NCI-H1092 treated with DMSO at 0.1 percent for 48 hours (cell line): Measurements from ENCODE around the gene ZMYND12.

ENCODE experiments used
- DNase-seq: peaks from one replicate; lab custom pipeline; 2025; lab: John Stamatoyannopoulos, UW

Gene ZMYND12

DNA sequence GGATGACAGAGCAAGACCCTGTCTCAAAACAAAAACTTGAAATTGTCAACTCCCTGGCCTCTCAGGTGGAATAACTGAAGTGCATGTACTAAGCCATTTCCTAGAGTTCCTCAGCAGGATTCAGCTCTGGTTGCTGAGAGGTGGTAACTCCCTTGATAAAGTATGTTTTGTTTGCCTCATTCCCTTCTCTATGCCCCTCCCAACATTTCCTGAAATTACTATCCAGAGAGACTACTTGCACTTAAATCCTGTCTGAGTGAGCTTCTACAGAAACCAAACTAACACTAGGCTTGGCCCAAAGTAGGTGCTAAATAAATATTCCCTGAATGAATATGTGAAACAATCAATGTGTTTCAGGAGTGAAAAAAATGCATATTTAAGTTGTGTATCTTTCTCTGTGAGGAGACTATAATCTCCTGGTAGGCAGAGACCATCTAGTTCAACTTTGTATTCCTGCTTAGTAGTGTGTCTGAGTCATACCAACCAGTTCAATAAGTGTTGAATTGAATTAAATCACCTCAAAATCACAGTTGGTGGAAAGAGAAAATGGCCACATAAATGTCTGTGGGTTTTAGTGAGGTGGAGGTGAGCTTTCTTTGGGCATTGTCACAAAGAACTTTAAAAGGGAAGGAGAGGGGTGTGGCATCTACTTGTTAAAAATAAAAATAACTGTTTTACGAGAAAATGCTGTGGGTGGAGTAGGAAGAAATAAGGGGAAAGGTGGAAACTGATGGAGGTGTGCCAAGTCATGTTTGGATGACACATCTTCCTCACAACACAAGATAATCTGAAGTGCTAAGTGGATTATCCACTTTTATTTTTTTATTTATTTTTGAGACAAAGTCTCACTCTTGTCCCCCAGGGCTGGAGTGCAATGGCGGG, 62.6 kb downstream of the ZMYND12 start:
- no peak for DNase-seq

DNA sequence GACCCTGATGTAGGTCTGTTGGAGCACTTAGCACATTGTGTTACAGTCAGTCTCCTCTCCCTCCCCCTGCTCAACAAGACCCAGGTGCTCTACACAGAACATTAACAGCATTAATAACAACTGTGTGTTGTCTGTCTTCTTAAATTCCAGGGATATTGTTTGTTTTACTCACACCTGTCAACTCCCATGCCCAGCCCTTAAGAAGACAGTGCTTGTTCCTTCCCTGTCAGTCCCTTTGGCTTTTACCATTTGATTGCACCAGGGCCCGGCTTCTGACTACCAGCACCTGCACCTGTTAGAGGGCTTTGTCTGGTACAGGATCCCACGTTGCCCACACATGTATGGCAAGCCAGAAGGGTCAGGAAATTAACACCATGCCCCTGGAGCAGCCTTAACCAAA, 63.6 kb downstream of the ZMYND12 start:
- no peak for DNase-seq

DNA sequence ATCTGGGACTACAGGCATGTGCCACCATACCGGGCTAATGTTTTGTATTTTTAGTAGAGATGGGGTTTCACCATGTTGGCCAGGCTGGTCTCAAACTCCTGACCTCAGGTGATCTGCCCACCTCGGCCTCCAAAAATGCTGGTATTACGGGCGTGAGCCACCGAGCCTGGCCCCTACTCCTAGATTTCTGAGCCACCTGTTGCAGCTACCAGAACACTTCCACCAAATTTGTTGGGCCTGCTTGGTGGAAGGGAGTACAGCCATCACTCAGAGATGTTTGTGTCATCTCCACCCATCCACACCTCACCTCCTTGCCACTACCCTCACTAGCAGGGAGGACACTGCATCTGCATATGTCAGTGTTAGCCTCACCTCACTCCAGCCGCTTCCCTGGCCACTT, 69.8 kb downstream of the ZMYND12 start:
- DNase-seq, result no peak

GRCh38 chr1:42385283-42385682, 70.5 kb downstream of the ZMYND12 start:
- no peak for DNase-seq

DNA sequence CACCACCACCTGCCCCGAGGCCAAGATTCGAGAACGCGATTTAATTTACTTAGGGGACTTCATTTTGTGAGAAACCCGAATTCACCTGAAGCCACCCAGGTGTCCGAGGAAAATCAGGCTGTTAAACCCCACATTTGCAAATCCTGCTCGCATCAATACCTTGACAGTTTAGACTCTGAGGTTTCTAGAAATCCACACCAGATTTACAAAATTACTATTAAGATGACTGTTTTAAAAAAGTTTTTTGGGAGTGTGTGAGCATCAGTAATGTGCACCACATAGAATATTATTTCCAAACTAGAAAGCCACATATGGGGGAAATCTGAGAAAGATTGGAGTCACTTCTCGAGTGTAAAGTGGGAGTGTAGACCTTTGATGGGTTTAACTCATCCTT, 74.5 kb downstream of the ZMYND12 start:
- peak; percentile 48 for DNase-seq

DNA sequence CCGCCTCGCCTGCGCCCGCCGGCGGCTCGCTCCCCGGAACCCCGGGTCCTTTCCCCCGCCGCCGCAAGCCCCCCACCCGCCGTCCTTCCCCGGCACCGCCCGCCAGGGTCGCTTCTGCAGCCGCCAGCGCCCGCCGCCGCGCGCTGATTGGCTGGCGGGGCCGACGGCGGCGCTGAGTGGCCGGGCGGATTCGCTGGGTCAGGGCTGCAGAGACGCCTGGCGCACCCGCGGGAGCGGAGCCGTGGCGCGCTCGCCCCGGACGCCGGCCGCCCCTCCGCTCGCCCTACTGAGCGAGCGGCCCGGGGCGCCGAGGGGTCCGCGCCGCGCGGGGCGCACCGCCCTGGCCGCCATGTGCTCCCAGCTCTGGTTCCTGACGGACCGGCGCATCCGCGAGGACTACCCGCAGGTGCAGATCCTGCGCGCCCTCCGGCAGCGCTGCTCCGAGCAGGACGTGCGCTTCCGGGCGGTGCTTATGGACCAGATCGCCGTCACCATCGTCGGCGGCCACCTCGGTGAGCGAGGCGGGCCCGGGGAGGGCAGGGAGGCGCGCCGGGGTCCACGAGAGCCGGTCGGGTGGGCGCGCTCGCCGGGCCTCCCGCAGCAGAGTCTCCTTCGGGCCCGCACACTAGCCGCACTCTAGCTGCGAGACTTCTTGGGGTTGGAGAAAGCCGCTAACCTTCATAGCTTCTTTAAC, 75.1 kb downstream of the ZMYND12 start, which contains the start of gene RIMKLA:
TSS of gene RIMKLA (plus strand) at position 207 of the 694 bp plus-strand sequence. CDS start at position 350, 143 bp downstream.
- peak; percentile 89 for DNase-seq
